Dedifferentiated amniotic fluid mesenchymal stem cell (primary cell): ENCODE data around the gene ANKRD53.

Experiments
- DNase-seq: peaks from one replicate; pipeline ENCODE4 v3.0.0-alpha.2; 2016; ENCODE audit errors: extremely low spot score

The ANKRD53 gene

GRCh38 chr2:70966681-70967080 is 11.7 kb upstream of the ANKRD53 start:
- no peak for DNase-seq

GRCh38 chr2:70967189-70967588 is 11.2 kb upstream of the ANKRD53 start:
- no peak for DNase-seq

GRCh38 chr2:70974592-70974991 is 3.8 kb upstream of the ANKRD53 start:
- no peak for DNase-seq

DNA sequence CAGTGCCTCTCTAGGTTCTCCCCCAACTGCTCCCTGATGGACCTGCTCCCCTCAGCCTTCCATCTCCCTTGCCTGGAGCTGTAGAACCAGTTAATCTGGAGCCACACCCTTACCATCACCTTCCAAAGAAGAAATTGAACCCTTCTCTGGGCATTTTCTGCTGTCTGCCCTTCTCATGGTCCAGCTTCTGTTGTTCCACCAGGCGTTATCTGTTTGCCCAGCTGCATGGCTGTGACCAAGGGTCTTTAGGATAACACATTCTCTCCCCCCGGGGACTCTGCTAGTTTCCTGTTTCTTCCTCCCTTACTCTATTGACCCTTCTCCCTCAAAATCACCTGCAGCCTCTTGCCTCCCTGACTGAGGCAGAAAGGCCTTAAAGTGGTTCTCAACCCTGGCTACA is 3.2 kb upstream of the ANKRD53 start:
- DNase-seq, result no peak

- no peak for DNase-seq
These were observed 725 bp upstream of the ANKRD53 start for GRCh38 chr2:70977605-70978205.

DNA sequence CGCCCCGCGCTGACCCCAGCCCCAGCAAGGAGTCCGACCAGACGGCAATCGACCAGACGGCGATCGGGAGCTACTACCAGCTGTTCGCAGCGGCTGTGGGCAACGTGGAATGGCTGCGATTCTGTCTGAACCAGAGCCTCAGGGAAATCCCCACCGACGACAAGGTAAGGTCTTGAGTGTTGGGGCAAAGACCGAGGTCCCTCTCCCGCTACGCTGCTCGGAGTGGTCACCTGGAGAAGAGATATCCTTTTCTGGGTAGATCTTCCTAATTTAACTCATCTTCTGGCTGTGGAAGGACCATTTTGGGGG is 704 bp downstream of the ANKRD53 start:
- DNase-seq, result no peak

- no peak for DNase-seq
These were observed 1.2 kb downstream of the ANKRD53 start for GRCh38 chr2:70979626-70980025.

DNA sequence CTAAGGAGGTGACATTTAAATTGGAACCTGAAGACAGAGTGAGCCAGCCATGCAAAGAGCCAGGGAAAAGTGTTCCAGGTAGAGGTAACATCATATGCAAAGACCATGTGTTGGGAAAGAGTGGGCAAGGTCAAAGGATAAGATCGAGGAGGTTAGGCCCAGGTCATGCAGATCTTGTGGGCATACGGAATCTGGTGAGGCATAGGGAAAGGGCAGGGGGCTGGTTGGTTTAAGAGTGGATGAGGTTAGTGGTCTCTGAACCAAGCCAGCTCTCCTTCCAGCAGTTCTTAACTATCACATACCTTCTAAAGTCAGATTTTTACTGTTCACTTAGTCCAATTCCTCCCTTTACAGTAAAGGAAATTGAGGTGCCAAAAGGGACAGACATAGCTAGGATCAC is 3.0 kb downstream of the ANKRD53 start:
- no peak for DNase-seq

DNA sequence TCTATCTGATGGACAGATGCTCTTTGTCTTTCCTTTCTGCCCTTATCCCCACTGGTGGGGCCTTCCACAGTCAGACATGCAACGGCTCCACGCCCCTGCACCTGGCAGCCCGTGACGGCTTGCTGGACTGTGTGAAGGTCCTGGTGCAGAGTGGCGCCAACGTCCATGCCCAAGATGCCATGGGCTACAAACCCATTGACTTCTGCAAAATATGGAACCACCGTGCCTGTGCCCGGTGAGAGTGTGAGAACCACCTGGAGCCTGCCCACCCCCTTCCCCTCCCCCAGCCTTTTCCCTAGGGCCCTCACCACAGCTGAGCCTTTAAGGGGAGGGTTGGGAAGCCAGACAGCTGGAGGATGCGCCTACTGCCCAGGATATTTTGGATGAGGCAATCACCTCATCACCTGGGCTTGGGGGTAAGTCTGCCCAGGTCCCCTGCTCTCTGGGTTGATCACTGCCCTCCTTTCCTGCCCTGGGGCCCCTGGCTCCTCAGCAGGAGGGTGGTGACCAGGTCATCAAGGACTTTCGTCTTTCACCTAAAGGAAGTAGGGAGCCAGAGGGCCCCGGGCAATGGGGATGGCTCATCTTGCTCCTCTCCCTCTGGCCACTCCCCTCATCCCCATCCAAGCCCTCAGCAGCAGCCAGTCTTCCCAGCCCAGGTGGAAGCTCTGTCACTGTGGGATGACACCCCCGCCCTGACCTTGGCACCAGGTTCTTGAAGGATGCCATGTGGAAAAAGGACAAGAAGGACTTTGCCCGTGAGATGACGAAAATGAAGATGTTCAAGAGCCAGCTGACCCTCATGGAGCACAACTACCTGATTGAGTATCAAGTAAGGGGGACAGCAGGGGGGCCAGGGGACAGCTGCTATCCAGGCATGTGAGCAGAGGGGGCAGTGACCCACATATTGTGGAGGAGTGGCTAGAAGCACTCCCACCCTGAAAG is 3.7 kb downstream of the ANKRD53 start:
- no peak for DNase-seq

GRCh38 chr2:70982971-70983370 is 4.5 kb downstream of the ANKRD53 start:
- no peak for DNase-seq

DNA sequence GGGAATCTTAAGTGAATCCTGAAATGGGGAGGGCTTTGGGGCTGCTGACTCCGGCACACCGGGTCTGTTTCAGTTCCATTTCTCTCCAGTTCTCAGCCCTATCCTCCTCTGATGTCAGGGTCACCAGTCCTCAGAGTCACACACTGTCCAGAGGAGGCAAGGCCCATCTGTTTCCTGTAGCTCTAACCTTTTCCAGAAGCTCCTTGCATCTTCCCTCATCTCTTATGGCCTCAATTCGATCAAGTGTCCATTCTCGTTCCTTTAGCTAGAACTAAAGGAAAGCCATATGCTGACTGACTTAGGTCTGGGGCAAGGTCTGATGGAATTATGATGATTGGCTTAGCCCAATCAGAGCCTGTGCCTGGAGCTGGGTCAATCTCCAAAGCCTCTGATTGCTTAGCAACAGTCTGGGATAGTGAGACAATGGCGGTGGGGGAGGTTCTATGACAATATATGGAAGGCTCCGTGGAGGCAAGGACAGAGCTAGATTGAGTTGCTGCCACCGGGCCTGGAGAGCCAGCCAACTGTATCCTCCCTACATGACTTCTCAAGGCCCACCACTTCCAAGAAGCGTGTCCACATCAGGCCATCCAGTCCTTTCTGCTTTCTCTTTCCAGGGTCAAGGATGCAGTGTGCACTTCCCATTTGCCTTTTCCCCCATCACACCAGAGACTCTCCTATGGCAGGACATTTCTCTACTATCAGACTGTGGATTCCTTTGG is 5.2 kb downstream of the ANKRD53 start:
- no peak for DNase-seq

DNA sequence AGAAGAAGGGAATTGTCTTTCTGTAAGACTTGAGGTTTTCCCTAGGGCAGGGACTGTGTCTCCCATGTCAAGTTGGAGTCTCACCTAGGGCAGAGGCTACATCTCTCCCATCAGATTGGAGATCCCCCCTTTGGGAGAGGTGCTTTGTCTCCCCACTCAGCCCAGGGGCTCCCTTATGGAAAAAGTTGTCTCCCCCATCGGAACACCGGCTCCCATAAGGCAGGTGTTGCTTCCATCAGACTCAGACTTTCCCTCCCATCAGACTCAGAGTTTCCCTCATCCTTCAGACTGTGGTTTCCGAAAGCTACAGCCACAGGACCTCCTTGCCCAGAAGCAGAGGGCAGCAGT is 5.8 kb downstream of the ANKRD53 start:
- no peak for DNase-seq

GRCh38 chr2:70984576-70985282 is 6.3 kb downstream of the ANKRD53 start:
- no peak for DNase-seq

- DNase-seq, result no peak
These were observed 6.9 kb downstream of the ANKRD53 start for GRCh38 chr2:70985283-70985688.

- DNase-seq, result no peak
These were observed 7.5 kb downstream of the ANKRD53 start for GRCh38 chr2:70985956-70986355.

- no peak for DNase-seq
These were observed 8.2 kb downstream of the ANKRD53 start for GRCh38 chr2:70986499-70987189.

DNA sequence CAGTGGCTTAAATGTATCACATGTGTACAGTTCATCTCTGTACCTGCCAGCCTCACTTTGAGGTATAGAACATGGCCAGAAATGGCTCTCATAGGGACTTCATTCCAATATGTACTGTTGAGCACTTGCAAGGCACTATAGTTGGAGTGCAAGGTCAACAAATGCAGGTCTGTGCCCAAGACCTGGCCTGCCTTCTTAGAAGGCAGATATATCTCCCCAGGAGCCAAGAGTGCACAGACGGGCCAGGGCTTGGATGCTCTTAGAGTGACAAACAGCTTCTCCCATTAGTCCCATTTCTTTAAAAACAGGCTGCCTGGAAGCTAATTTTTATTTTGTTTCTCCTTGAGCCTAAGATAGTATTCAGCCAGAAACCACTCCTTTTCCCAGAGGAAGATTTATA is 9.0 kb downstream of the ANKRD53 start:
- no peak for DNase-seq

- no peak for DNase-seq
These were observed 9.7 kb downstream of the ANKRD53 start for GRCh38 chr2:70988151-70988550.

DNA sequence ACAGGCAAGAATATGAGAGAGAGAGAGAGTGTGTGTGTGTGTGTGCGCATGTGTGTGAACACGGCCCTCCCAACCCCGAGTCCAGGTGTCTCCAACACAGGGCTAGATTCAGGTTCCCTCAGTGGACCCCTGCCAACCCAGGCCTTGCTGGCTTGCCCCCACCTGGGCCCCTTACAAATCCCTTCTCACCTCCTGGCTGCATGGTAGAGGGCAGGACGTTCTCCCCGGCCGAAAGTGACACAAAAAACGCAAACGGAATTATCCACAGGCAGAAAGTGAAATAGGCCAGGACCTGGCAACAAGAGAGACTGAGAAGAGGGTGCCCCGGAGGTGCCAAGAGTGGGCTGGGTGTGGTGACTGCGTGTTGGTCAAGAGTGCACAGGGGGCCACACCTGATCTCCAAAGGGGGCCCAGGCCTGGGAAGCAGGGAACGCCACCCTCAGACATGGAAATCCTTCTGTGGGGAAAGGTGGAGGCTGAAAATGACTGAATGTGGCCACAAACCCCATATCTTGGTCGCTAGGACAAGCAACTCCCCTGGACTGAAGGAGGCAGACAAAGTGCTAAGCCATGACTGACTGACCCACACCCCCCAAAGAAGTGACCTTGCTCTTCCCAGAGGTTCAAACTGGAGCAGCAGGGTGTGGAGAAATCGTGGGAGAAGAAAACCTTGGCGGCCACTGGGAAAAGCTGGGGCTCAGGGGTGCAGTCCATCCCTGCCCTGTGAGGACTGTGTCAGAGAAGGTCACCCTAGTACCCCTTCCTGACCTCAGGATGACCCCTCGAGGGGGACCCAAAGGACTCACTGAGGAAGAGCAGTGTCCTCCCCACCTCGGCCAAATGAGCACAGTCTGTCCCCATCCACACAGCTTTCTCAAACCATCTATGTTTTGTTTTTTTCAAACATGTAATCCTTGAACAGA is 10.6 kb downstream of the ANKRD53 start:
- DNase-seq, result no peak

DNA sequence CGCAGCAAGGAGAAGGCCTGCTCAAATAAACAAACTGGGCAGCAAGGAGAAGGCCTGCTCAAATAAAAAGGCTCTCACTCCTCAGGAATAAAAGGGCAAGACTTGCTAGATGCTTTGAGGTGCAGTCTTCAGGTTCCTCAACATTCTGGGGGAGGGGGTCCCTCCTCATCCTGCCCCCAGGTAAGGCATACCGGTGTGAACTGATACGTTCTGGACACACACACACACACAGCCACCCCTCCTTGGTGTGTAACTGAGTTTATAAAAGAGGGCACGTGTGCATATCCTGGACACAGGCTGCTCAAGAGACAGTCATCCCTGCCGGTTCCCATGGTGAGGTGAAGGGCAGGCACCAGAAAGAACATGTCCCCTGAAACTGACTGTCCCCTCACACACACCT is 11.8 kb downstream of the ANKRD53 start:
- no peak for DNase-seq

- DNase-seq, result no peak
These were observed 12.7 kb downstream of the ANKRD53 start for GRCh38 chr2:70991142-70991541.
